GM12878 (cell line): Measurements from ENCODE around the gene CHPT1. TPM values are rescaled to one million over a fixed set of nuclear protein-coding genes. Genes with fewer than 3 reads are reported as not detected.

Source experiments
- ATAC-seq: fragments of 200-7000 bp; cut with Tn5 transposase; 3 replicates; pipeline ENCODE4 v1.9.1; 2020; ENCODE audit warnings: mild to moderate bottlenecking, moderate library complexity
- BruUV-seq: library from RNA; stranded (reverse); fragments of 400-500 nt; replicated peaks from 2 replicates; lab custom pipeline; 2021; lab: Mats Ljungman, UMichigan
- CTCF ChIA-PET: fragments of 300-600 bp; sonication (Branson Sonifier 250); formaldehyde crosslinking; extraction: SDS; loops from one replicate; lab custom pipeline; 2021; ENCODE audit warnings: inconsistent platforms; lab: Yijun Ruan, JAX
- POLR2A ChIA-PET: fragments of 350-600 bp; formaldehyde crosslinking; extraction: SDS; loops from one replicate; lab custom pipeline; 2021; ENCODE audit warnings: inconsistent platforms; lab: Charles Lee
- RAD21 ChIA-PET: fragments of 300-600 bp; sonication (Branson Sonifier 250); formaldehyde crosslinking; loops from one replicate; lab custom pipeline; 2023; ENCODE audit warnings: antibody characterized with exemption; ENCODE audit not compliant: unreplicated experiment; lab: Charles Lee
- SMC1A ChIA-PET: fragments of 300-600 bp; sonication (Branson Sonifier 250); formaldehyde crosslinking; loops from one replicate; lab custom pipeline; 2023; ENCODE audit not compliant: unreplicated experiment, uncharacterized antibody; lab: Charles Lee
- DNase-seq: peaks from one replicate; pipeline ENCODE4 v3.0.0-alpha.2; 2011; ENCODE audit warnings: low read depth, low spot score
- FAIRE-seq: peaks from 3 replicates; lab custom pipeline; 2011; peaks lifted over from hg19 to GRCh38; lab: Jason Lieb, UNC
- H2AFZ ChIP-seq: 2 replicates; pipeline ENCODE4 v1.6.0; 2011; ENCODE audit warnings: low read depth, low read length, control low read depth; ENCODE audit not compliant: control insufficient read depth
- H3K27ac ChIP-seq: 2 replicates; pipeline ENCODE4 v1.5.1; 2011; ENCODE audit warnings: control low read depth; ENCODE audit not compliant: control insufficient read depth, insufficient read depth
- H3K27me3 ChIP-seq, 2 experiments: replicated peaks in 1 of 2; 2 replicates each; pipeline versions ENCODE4 v1.6.0 to v1.6.1; 2011; ENCODE audit warnings: low read length in 1 of 2; ENCODE audit not compliant: control insufficient read depth in 2 of 2, insufficient read depth in 2 of 2
- H3K36me3 ChIP-seq, 2 experiments: 2 replicates each; pipeline ENCODE4 v1.5.1; 2011; ENCODE audit warnings: low read length in 1 of 2; ENCODE audit not compliant: control insufficient read depth in 2 of 2, insufficient read depth in 2 of 2
- H3K4me1 ChIP-seq: 2 replicates; pipeline ENCODE4 v1.6.1; 2011; ENCODE audit warnings: mild to moderate bottlenecking, low read length, moderate library complexity, mixed read lengths; ENCODE audit not compliant: control insufficient read depth, insufficient read depth
- H3K4me2 ChIP-seq: 2 replicates; pipeline ENCODE4 v1.6.0; 2011; ENCODE audit warnings: control low read depth; ENCODE audit not compliant: control insufficient read depth, insufficient read depth
- H3K4me3 ChIP-seq: fragments of 200-600 bp; sonication (generic); 2 replicates; pipeline ENCODE4 v1.5.1; 2016
- H3K79me2 ChIP-seq: 2 replicates; pipeline ENCODE4 v1.6.0; 2011; ENCODE audit warnings: low read length; ENCODE audit not compliant: control insufficient read depth, insufficient read depth
- H3K9ac ChIP-seq: 2 replicates; pipeline ENCODE4 v1.8.0; 2011; ENCODE audit warnings: low read length, control low read depth, mixed read lengths; ENCODE audit not compliant: control insufficient read depth, insufficient read depth
- H3K9me3 ChIP-seq: replicated peaks from 3 replicates; pipeline ENCODE4 v1.5.1; 2011; ENCODE audit warnings: mild to moderate bottlenecking, low read length; ENCODE audit not compliant: control insufficient read depth, insufficient read depth
- H4K20me1 ChIP-seq: 2 replicates; pipeline ENCODE4 v1.6.0; 2011; ENCODE audit not compliant: control insufficient read depth, insufficient read depth
- ATF2 ChIP-seq: IDR thresholded peaks from 2 replicates; pipeline ENCODE4 v1.6.1; 2012; ENCODE audit warnings: low read length, inconsistent platforms
- BACH1 ChIP-seq: fragments of 450-650 bp; IDR thresholded peaks from 2 replicates; pipeline ENCODE4 v1.6.1; 2017; ENCODE audit warnings: mild to moderate bottlenecking, borderline replicate concordance
- CBX5 ChIP-seq: sonication (generic); IDR thresholded peaks from 2 replicates; pipeline ENCODE4 v1.6.1; 2016; ENCODE audit warnings: low read depth, moderate library complexity, mild to moderate bottlenecking, inconsistent platforms
- CHD4 ChIP-seq: fragments of 200-600 bp; sonication (generic); IDR thresholded peaks from 2 replicates; pipeline ENCODE4 v1.6.1; 2016; ENCODE audit warnings: mild to moderate bottlenecking
- DPF2 ChIP-seq: fragments of 450-650 bp; IDR thresholded peaks from 2 replicates; pipeline ENCODE4 v1.6.1; 2017; ENCODE audit warnings: mild to moderate bottlenecking
- EED ChIP-seq: sonication (generic); IDR thresholded peaks from 2 replicates; pipeline ENCODE4 v1.6.1; 2016; ENCODE audit warnings: antibody characterized with exemption, low read depth
- ELK1 ChIP-seq: IDR thresholded peaks from 2 replicates; pipeline ENCODE4 v1.6.1; 2012; ENCODE audit warnings: low read depth, low read length, improper control_type of control experiment
- FOXM1 ChIP-seq: IDR thresholded peaks from 2 replicates; pipeline ENCODE4 v1.6.1; 2012; ENCODE audit warnings: low read depth, mild to moderate bottlenecking, inconsistent platforms, low read length, moderate library complexity
- HDGF ChIP-seq: fragments of 450-650 bp; IDR thresholded peaks from 2 replicates; pipeline ENCODE4 v1.6.1; 2016; ENCODE audit warnings: antibody characterized with exemption
- JUNB ChIP-seq: IDR thresholded peaks from 2 replicates; pipeline ENCODE4 v1.6.1; 2016; ENCODE audit warnings: antibody characterized with exemption, mild to moderate bottlenecking
- NBN ChIP-seq: fragments of 450-650 bp; IDR thresholded peaks from 2 replicates; pipeline ENCODE4 v1.6.1; 2016
- RAD21 ChIP-seq: IDR thresholded peaks from 2 replicates; pipeline ENCODE4 v1.6.1; 2011; ENCODE audit warnings: mild to moderate bottlenecking, low read depth, low read length, moderate library complexity; ENCODE audit not compliant: insufficient read depth
- RBBP5 ChIP-seq: fragments of 200-600 bp; sonication (generic); conservative IDR thresholded peaks from 2 replicates; pipeline ENCODE4 v1.6.1; 2016
- SIX5 ChIP-seq: IDR thresholded peaks from 2 replicates; pipeline ENCODE4 v1.6.1; 2011; ENCODE audit warnings: mild to moderate bottlenecking, low read depth, low read length, moderate library complexity; ENCODE audit not compliant: severe bottlenecking
- SRF ChIP-seq, 2 experiments: IDR thresholded peaks; 2 replicates each; pipeline ENCODE4 v1.6.1; 2011; ENCODE audit warnings: low read depth in 2 of 2, low read length in 2 of 2, mild to moderate bottlenecking in 1 of 2, moderate library complexity in 1 of 2
- STAT3 ChIP-seq: IDR thresholded peaks from 2 replicates; pipeline ENCODE4 v1.6.1; 2011; ENCODE audit warnings: low read depth, low read length, improper control_type of control experiment
- TCF7 ChIP-seq: IDR thresholded peaks from 2 replicates; pipeline ENCODE4 v1.6.1; 2014; ENCODE audit warnings: antibody characterized with exemption, borderline replicate concordance
- WRNIP1 ChIP-seq: IDR thresholded peaks from 2 replicates; pipeline ENCODE4 v1.6.1; 2011; ENCODE audit warnings: low read depth, low read length, improper control_type of control experiment, borderline replicate concordance
- WGBS: methylation state at CpG from one replicate; pipeline ENCODE4 v1.1.6; 2016; ENCODE audit warnings: low lambda C conversion rate; ENCODE audit not compliant: insufficient replicate concordance, insufficient coverage; ENCODE audit errors: missing lambda C conversion rate; 5-methylcytosine and 5-hydroxymethylcytosine counted together
- in situ Hi-C: fragments of 300-500 bp; cut with MboI; formaldehyde crosslinking; loops from 9 replicates; pipeline ENCODE4 v1.14.3; 2018; ENCODE audit warnings: mixed read lengths
- intact Hi-C: fragments of 100-400 bp; cut with micrococcal nuclease; formaldehyde crosslinking; loops from one replicate; pipeline ENCODE4 v1.14.2; 2022; ENCODE audit not compliant: unreplicated experiment
- polyA plus RNA-seq, 11 experiments: library from polyadenylated mRNA; depleted of rRNA in 4 of 11; unstranded in 6 of 11; stranded (reverse) in 5 of 11; fragments of >200 nt; fragmentation: Nextera tagmentation in 4 of 11; fragmentation: Illumina TruSeq in 1 of 11; extraction: Ambion mirVana in 4 of 11; extraction: Trizol in 1 of 11; gene quantifications; 1 replicate in 1 of 11; 2 replicates in 10 of 11; pipeline versions ENCODE4 v1.2.1 to v1.2.3, GENCODE V29; 2011 to 2016; ENCODE audit warnings: inconsistent platforms in 2 of 11, missing spikeins in 2 of 11, low read depth in 1 of 11
- total RNA-seq, 4 experiments: library from RNA; depleted of rRNA in 3 of 4; stranded (reverse); fragments of >200 nt in 3 of 4; fragmentation: Illumina TruSeq in 1 of 4; extraction: Trizol in 1 of 4; gene quantifications; 2 replicates each; pipeline versions ENCODE4 v1.2.1 to v1.2.3, GENCODE V29; 2013 to 2021

The CHPT1 gene
- total and polyA plus RNA-seq, 10 of the 15 experiments (the other 5 are each of a cell fraction or from before 2014, with no cell fraction given): 0.85 to 10.2 (median 3.9) TPM

- FAIRE-seq (no peak), ATAC-seq (no peak), DNase-seq (no peak)
- H3K27ac ChIP-seq: no peak overlapping the region
- POLR2A ChIA-PET: no interaction called here
- H3K4me1 ChIP-seq: peaks cover 17% of the 10 kb centered on the region
- H3K9me3 ChIP-seq: no peaks in the 10 kb centered on the region
- no peak overlapping the region for H3K9ac ChIP-seq
- H3K4me2 ChIP-seq: no peak overlapping the region
- no peak for TF ChIP-seq WRNIP1
- TF ChIP-seq BACH1: no peak
- no peak for TF ChIP-seq RBBP5
- no peak for TF ChIP-seq ATF2
- no peak for TF ChIP-seq SIX5
- no peak for TF ChIP-seq HDGF
- no peak for TF ChIP-seq STAT3
- no peak for TF ChIP-seq TCF7
- TF ChIP-seq NBN: no peak
- no peak for TF ChIP-seq FOXM1
- no peak for TF ChIP-seq EED
- no peak for TF ChIP-seq CHD4
- TF ChIP-seq ELK1: no peak
- no peak for TF ChIP-seq JUNB
- no peak for TF ChIP-seq CBX5
- no peak for TF ChIP-seq SRF (IDR thresholded peaks at IDR 0.05; ENCODE audit: low read depth in 2 of 2, low read length in 2 of 2)
- no peak for TF ChIP-seq DPF2
- no peak for TF ChIP-seq RAD21
- no peaks in the 10 kb centered on the region for H3K79me2 ChIP-seq
- no TSS peak for BruUV-seq
- in situ Hi-C loops: no loop called here
- intact Hi-C loops: no loop called here
- no peaks in the 10 kb centered on the region for H3K27me3 ChIP-seq
- no peak overlapping the region for H3K4me3 ChIP-seq
- H4K20me1 ChIP-seq: no peaks in the 10 kb centered on the region
- H2AFZ ChIP-seq: no peak overlapping the region
- SMC1A ChIA-PET: interaction anchor here (2.4 kb wide), 1 partner anchor 12 kb away, joined by 10 read pairs; no protein-coding TSS in a partner anchor
- 100% methylated on average over 1 of the region's 1 CpG for WGBS
- RAD21 ChIA-PET: no interaction called here
- CTCF ChIA-PET: interaction anchor here (1.0 to 2.9 kb wide), 4 partner anchors 8 to 333 kb away, joined by 4 to 16 read pairs (median 8); no protein-coding TSS in a partner anchor
- peaks cover 5 to 21% of the 10 kb centered on the region in 2 experiments for H3K36me3 ChIP-seq
Measured at GRCh38 chr12:101747697-101748096, 50.3 kb downstream of the CHPT1 start.
